A549 (cell line): ENCODE measurements around the gene RUNX2. TPM values are rescaled to one million over a fixed set of nuclear protein-coding genes. Genes with fewer than 3 reads are reported as not detected.

ENCODE experiments used
- ATAC-seq, 2 experiments: fragments of 200-7000 bp in 1 of 2; fragments of >200 bp in 1 of 2; cut with Nextera tagmentation in 1 of 2; cut with Tn5 transposase in 1 of 2; 3 replicates each; pipeline versions ENCODE4 v1.8.0 to v1.9.1; 2018 to 2020; ENCODE audit warnings: mild to moderate bottlenecking in 1 of 2, moderate library complexity in 1 of 2
- CTCF ChIA-PET: fragments of 300-600 bp; sonication (Branson Sonifier 250); formaldehyde crosslinking; extraction: SDS; loops from one replicate; lab custom pipeline; 2021; ENCODE audit warnings: antibody characterized with exemption, inconsistent platforms; lab: Yijun Ruan, JAX
- POLR2A ChIA-PET: fragments of 350-600 bp; formaldehyde crosslinking; extraction: SDS; loops from one replicate; lab custom pipeline; 2021; ENCODE audit warnings: antibody characterized with exemption, inconsistent platforms; lab: Yijun Ruan, JAX
- DNase-seq, 2 experiments: peaks; one replicate each; pipeline versions ENCODE4 v3.0.0 to v3.0.0-alpha.2; 2011 to 2016; ENCODE audit warnings: low read depth in 1 of 2, low spot score in 1 of 2
- FAIRE-seq: peaks from 2 replicates; lab custom pipeline; 2011; peaks lifted over from hg19 to GRCh38; lab: Jason Lieb, UNC
- H3K27ac ChIP-seq, 2 experiments: fragments of >200 bp; sonication (Bioruptor Twin); formaldehyde crosslinking; 3 replicates each; pipeline ENCODE4 v1.5.1; 2016 to 2017
- H3K4me1 ChIP-seq: fragments of >200 bp; sonication (Bioruptor Twin); formaldehyde crosslinking; 3 replicates; pipeline ENCODE4 v1.6.1; 2016
- H3K4me2 ChIP-seq: fragments of >200 bp; sonication (Bioruptor Twin); formaldehyde crosslinking; 3 replicates; pipeline ENCODE4 v1.6.1; 2016
- H3K4me3 ChIP-seq: fragments of >200 bp; sonication (Bioruptor Twin); formaldehyde crosslinking; 3 replicates; pipeline ENCODE4 v1.5.1; 2016
- H3K9me3 ChIP-seq: fragments of >200 bp; sonication (Bioruptor Twin); formaldehyde crosslinking; 3 replicates; pipeline ENCODE4 v1.6.1; 2016
- BCL3 ChIP-seq: fragments of >200 bp; sonication (Bioruptor Twin); formaldehyde crosslinking; IDR thresholded peaks from 3 replicates; pipeline ENCODE4 v1.6.1; 2016
- CBX2 ChIP-seq: fragments of 200-600 bp; sonication (generic); IDR thresholded peaks from 2 replicates; pipeline ENCODE4 v1.6.1; 2016; ENCODE audit warnings: low read depth, mild to moderate bottlenecking, borderline replicate concordance
- E2F6 ChIP-seq: IDR thresholded peaks from 2 replicates; pipeline ENCODE4 v1.6.1; 2012; ENCODE audit warnings: low read depth, borderline replicate concordance
- EHMT2 ChIP-seq: fragments of 200-600 bp; sonication (generic); IDR thresholded peaks from 2 replicates; pipeline ENCODE4 v1.6.1; 2016; ENCODE audit warnings: antibody characterized with exemption, low read depth, mild to moderate bottlenecking, moderate library complexity
- HEYL ChIP-seq: fragments of 250-450 bp; sonication (Bioruptor Pico); IDR thresholded peaks from 2 replicates; pipeline ENCODE4 v1.8.0; 2021; ENCODE audit warnings: mild to moderate bottlenecking, moderate library complexity
- HMGXB4 ChIP-seq: fragments of 250-450 bp; sonication (Bioruptor Pico); IDR thresholded peaks from 2 replicates; pipeline ENCODE4 v1.5.0; 2021; ENCODE audit warnings: mild to moderate bottlenecking, moderate library complexity, borderline replicate concordance
- MYC ChIP-seq: IDR thresholded peaks from 2 replicates; pipeline ENCODE4 v1.6.1; 2012; ENCODE audit warnings: mild to moderate bottlenecking, inconsistent platforms, low read length, improper control_type of control experiment, borderline replicate concordance
- NPAS2 ChIP-seq: fragments of 250-450 bp; sonication (Bioruptor Pico); IDR thresholded peaks from 2 replicates; pipeline ENCODE4 v1.8.0; 2022; ENCODE audit warnings: mild to moderate bottlenecking, moderate library complexity, borderline replicate concordance
- NR3C1 ChIP-seq: fragments of >200 bp; sonication (Bioruptor Twin); formaldehyde crosslinking; IDR thresholded peaks from 3 replicates; pipeline ENCODE4 v1.6.1; 2017
- PBX3 ChIP-seq: IDR thresholded peaks from 2 replicates; pipeline ENCODE4 v1.6.1; 2012
- PHF8 ChIP-seq: fragments of 200-600 bp; sonication (generic); IDR thresholded peaks from 2 replicates; pipeline ENCODE4 v1.6.1; 2016; ENCODE audit warnings: low read depth, mild to moderate bottlenecking, antibody characterized with exemption, moderate library complexity, borderline replicate concordance
- POLR2AphosphoS2 ChIP-seq: conservative IDR thresholded peaks from 2 replicates; pipeline ENCODE4 v1.6.1; 2012; ENCODE audit warnings: low read length, improper control_type of control experiment, inconsistent platforms
- REST ChIP-seq: fragments of 200-600 bp; sonication (generic); IDR thresholded peaks from 2 replicates; pipeline ENCODE4 v1.6.1; 2016; ENCODE audit warnings: antibody characterized with exemption, mild to moderate bottlenecking, moderate library complexity
- ZC3H11A ChIP-seq: fragments of 450-650 bp; IDR thresholded peaks from 2 replicates; pipeline ENCODE4 v1.6.1; 2014; ENCODE audit warnings: antibody characterized with exemption, mild to moderate bottlenecking
- ZSCAN20 ChIP-seq: fragments of 250-450 bp; sonication (Bioruptor Pico); IDR thresholded peaks from 2 replicates; pipeline ENCODE4 v1.8.0; 2022; ENCODE audit warnings: mild to moderate bottlenecking, moderate library complexity
- WGBS: methylation state at CpG from one replicate; pipeline ENCODE4 v1.1.6; 2017; ENCODE audit errors: missing lambda C conversion rate; 5-methylcytosine and 5-hydroxymethylcytosine counted together
- polyA plus RNA-seq, 4 experiments: library from polyadenylated mRNA; depleted of rRNA in 3 of 4; stranded (reverse); fragments of >200 nt; fragmentation: RNase III in 1 of 4; extraction: RNeasy Plus Mini Kit Qiagen cat#74134 plus additional on column Dnase treatment in 1 of 4; gene quantifications; 2 replicates in 3 of 4; 3 replicates in 1 of 4; pipeline ENCODE4 v1.2.3, GENCODE V29; 2011 to 2017

Gene RUNX2
- polyA plus RNA-seq, 2 of the 4 experiments (the other 2 are of a cell fraction): 0.13 to 0.83 TPM

GRCh38 chr6:45591306-45591705 lies 263.2 kb downstream of the RUNX2 start:
- ATAC-seq (no peak), FAIRE-seq (no peak), DNase-seq (no peak)
- CTCF ChIA-PET: interaction anchor here (1.0 to 1.2 kb wide), 2 partner anchors 171 to 295 kb away, joined by 3 to 4 read pairs; no protein-coding TSS in a partner anchor
- no peak overlapping the region for H3K4me2 ChIP-seq
- peak overlapping the region in 1 of 2 experiments; percentile 67; a peak in 3 of 6 replicates for H3K27ac ChIP-seq
- H3K4me3 ChIP-seq: no peak overlapping the region
- H3K9me3 ChIP-seq: no peaks in the 10 kb centered on the region
- 68% methylated on average over 1 of the region's 1 CpG for WGBS
- TF ChIP-seq HMGXB4 (no peak), ZSCAN20 (CRISPR knock-in tag) (no peak), ZC3H11A (no peak), PBX3 (no peak), PHF8 (no peak)
- POLR2A ChIA-PET: no interaction called here
- peaks cover 15% of the 10 kb centered on the region; the same call in 2 of the 3 replicates for H3K4me1 ChIP-seq

- ChIA-PET CTCF (interaction anchor here (1.0 to 1.2 kb wide), 2 partner anchors 172 to 296 kb away, joined by 3 to 4 read pairs; no protein-coding TSS in a partner anchor), POLR2A (no interaction called here)
- H3K27ac ChIP-seq: no peak overlapping the region
- TF ChIP-seq REST (no peak), HEYL (CRISPR knock-in tag) (no peak), CBX2 (no peak), EHMT2 (no peak), MYC (no peak), NR3C1 (no peak), E2F6 (no peak), POLR2AphosphoS2 (no peak), BCL3 (no peak), NPAS2 (CRISPR knock-in tag) (no peak)
- WGBS: 53% methylated on average over 5 of the region's 5 CpGs
- FAIRE-seq (no peak), ATAC-seq (no peak), DNase-seq (no peak)
- no peak overlapping the region for H3K4me3 ChIP-seq
- H3K4me1 ChIP-seq: peaks cover 15% of the 10 kb centered on the region; the same call in 2 of the 3 replicates
- no peak overlapping the region for H3K4me2 ChIP-seq
- no peaks in the 10 kb centered on the region for H3K9me3 ChIP-seq
These were observed 263.8 kb downstream of the RUNX2 start for GRCh38 chr6:45591890-45592289.
